ENCODE measurements around the gene PRSS1.

DNA sequence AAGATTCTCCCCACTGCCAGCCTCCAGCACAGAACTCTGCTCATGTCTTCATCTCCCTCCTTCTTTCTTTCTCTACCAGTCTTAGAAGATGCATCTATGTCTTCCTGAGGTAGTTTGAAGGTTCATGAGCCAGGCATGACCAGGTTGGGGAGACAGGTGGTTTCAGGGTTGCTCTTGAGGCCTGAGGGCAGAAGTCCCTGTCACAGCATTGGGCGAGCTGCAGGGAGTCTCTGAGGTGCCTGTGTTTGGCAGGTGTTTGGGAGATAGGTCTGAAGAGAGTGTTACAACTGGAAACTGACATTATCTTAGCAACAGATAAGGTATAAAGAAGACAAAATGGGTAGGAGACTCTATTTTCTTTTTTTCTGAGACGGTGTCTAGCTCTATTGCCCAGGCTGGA, 40.2 kb downstream of the PRSS1 start:
- TF ChIP-seq CTCF (IDR thresholded peaks at IDR 0.05) (no peak), EZH2 (IDR thresholded peaks at IDR 0.05; ENCODE audit: borderline replicate concordance, insufficient read depth, low read depth, low read length, poor library complexity, severe bottlenecking) (no peak)

Data from B cell (primary cell).